H1 (cell line): Measurements from ENCODE around the gene ICOSLG. TPM values are rescaled to one million over a fixed set of nuclear protein-coding genes. Genes with fewer than 3 reads are reported as not detected.
"Not testable (repeated sequence)": the region's sequence is repeated elsewhere in the genome, so short reads cannot be mapped to it uniquely, and the experiment has no call there.

ENCODE experiments used
- CTCF ChIA-PET: fragments of 300-600 bp; sonication (Branson Sonifier 250); formaldehyde crosslinking; loops from one replicate; lab custom pipeline; 2021; ENCODE audit not compliant: partially characterized antibody; lab: Charles Lee
- POLR2A ChIA-PET: fragments of 300-600 bp; sonication (Branson Sonifier 250); formaldehyde crosslinking; loops from one replicate; lab custom pipeline; 2021; ENCODE audit warnings: inconsistent platforms; ENCODE audit not compliant: partially characterized antibody; lab: Charles Lee
- DNase-seq, 2 experiments: peaks; one replicate each; pipeline versions ENCODE4 v3.0.0 to v3.0.0-alpha.2; 2010 to 2022; ENCODE audit warnings: low spot score in 2 of 2, low read depth in 1 of 2, mixed read lengths in 1 of 2
- FAIRE-seq: peaks from 2 replicates; lab custom pipeline; 2011; peaks lifted over from hg19 to GRCh38; lab: Jason Lieb, UNC
- H2AFZ ChIP-seq: 2 replicates; pipeline ENCODE4 v1.8.1; 2012; ENCODE audit warnings: low read length, inconsistent platforms
- H2AK5ac ChIP-seq: 2 replicates; pipeline ENCODE4 v1.6.1; 2013; ENCODE audit warnings: low read depth, low read length
- H2BK120ac ChIP-seq: replicated peaks from 2 replicates; pipeline ENCODE3; 2013; ENCODE audit warnings: low read depth, low read length, inconsistent platforms
- H2BK12ac ChIP-seq: 2 replicates; pipeline ENCODE4 v1.6.1; 2013; ENCODE audit warnings: low read depth, low read length
- H2BK15ac ChIP-seq: 2 replicates; pipeline ENCODE4 v1.6.1; 2013; ENCODE audit warnings: low read length
- H2BK20ac ChIP-seq: 2 replicates; pipeline ENCODE4 v1.6.1; 2013; ENCODE audit warnings: low read length
- H2BK5ac ChIP-seq: 2 replicates; pipeline ENCODE4 v1.6.1; 2013; ENCODE audit warnings: low read depth, low read length
- H3K14ac ChIP-seq: 2 replicates; pipeline ENCODE4 v1.6.1; 2013; ENCODE audit warnings: inconsistent platforms; ENCODE audit not compliant: insufficient read length
- H3K18ac ChIP-seq: 2 replicates; pipeline ENCODE4 v1.6.1; 2013; ENCODE audit warnings: low read length; ENCODE audit errors: extremely low read depth
- H3K23ac ChIP-seq: 2 replicates; pipeline ENCODE4 v1.6.1; 2013; ENCODE audit warnings: inconsistent platforms; ENCODE audit not compliant: insufficient read length
- H3K23me2 ChIP-seq: 2 replicates; pipeline ENCODE4 v1.6.1; 2013; ENCODE audit warnings: low read depth, low read length
- H3K27ac ChIP-seq: 2 replicates; pipeline ENCODE4 v1.6.1; 2011; ENCODE audit warnings: low read depth, low read length, inconsistent platforms
- H3K27me3 ChIP-seq, 4 experiments: replicated peaks in 1 of 4; 1 replicate in 1 of 4; 2 replicates in 3 of 4; pipeline versions ENCODE4 v1.6.1 to v1.8.1; 2011 to 2013; ENCODE audit warnings: low read length in 3 of 4, mild to moderate bottlenecking in 3 of 4, inconsistent platforms in 2 of 4, mixed read lengths in 2 of 4, moderate library complexity in 1 of 4; ENCODE audit not compliant: control insufficient read depth in 3 of 4, insufficient read depth in 3 of 4; ENCODE audit errors: extremely low read depth in 1 of 4
- H3K36me3 ChIP-seq, 4 experiments: 2 replicates each; pipeline versions ENCODE4 v1.6.1 to v1.8.1; 2011 to 2013; ENCODE audit warnings: mild to moderate bottlenecking in 4 of 4, low read length in 3 of 4, moderate library complexity in 2 of 4, control low read depth in 1 of 4, inconsistent platforms in 1 of 4; ENCODE audit not compliant: insufficient read depth in 4 of 4, control insufficient read depth in 2 of 4
- H3K4ac ChIP-seq: replicated peaks from 2 replicates; pipeline ENCODE3; 2013; ENCODE audit warnings: low read length, low read depth, mixed read lengths, inconsistent platforms; ENCODE audit not compliant: insufficient read length
- H3K4me1 ChIP-seq, 4 experiments: replicated peaks in 1 of 4; 1 replicate in 1 of 4; 2 replicates in 3 of 4; pipeline versions ENCODE4 v1.6.1 to v1.8.1; 2011 to 2013; ENCODE audit warnings: low read length in 3 of 4, inconsistent platforms in 2 of 4, mixed read lengths in 1 of 4; ENCODE audit not compliant: insufficient read depth in 4 of 4, control insufficient read depth in 3 of 4
- H3K4me2 ChIP-seq, 2 experiments: 2 replicates each; pipeline versions ENCODE4 v1.6.1 to v1.8.1; 2011 to 2013; ENCODE audit warnings: low read depth in 2 of 2, low read length in 2 of 2, control low read depth in 1 of 2, inconsistent platforms in 1 of 2, mild to moderate bottlenecking in 1 of 2; ENCODE audit not compliant: insufficient read depth in 1 of 2
- H3K4me3 ChIP-seq, 4 experiments: fragments of 200-600, 300-600 bp in 1 of 4; sonication (generic), shearing (Covaris generic), sonication (Bioruptor Twin) in 1 of 4; 2 replicates each; pipeline versions ENCODE4 v1.5.1 to v1.8.1; 2011 to 2016; ENCODE audit warnings: low read length in 4 of 4, low read depth in 3 of 4, control low read depth in 2 of 4, inconsistent platforms in 2 of 4, mild to moderate bottlenecking in 2 of 4, mixed read lengths in 1 of 4, moderate library complexity in 1 of 4; ENCODE audit not compliant: insufficient read depth in 2 of 4; ENCODE audit errors: extremely low read depth in 1 of 4
- H3K56ac ChIP-seq: replicated peaks from 2 replicates; pipeline ENCODE3; 2013; ENCODE audit warnings: low read depth, mild to moderate bottlenecking, mixed read lengths, low read length, inconsistent platforms; ENCODE audit not compliant: insufficient read length
- H3K79me1 ChIP-seq: 2 replicates; pipeline ENCODE4 v1.6.1; 2013; ENCODE audit warnings: low read depth, low read length, control low read depth
- H3K79me2 ChIP-seq, 2 experiments: 2 replicates each; pipeline versions ENCODE4 v1.6.1 to v1.8.1; 2012 to 2013; ENCODE audit warnings: low read length in 2 of 2, mild to moderate bottlenecking in 2 of 2, inconsistent platforms in 1 of 2; ENCODE audit not compliant: insufficient read depth in 2 of 2, control insufficient read depth in 1 of 2
- H3K9ac ChIP-seq, 4 experiments: replicated peaks in 1 of 4; 1 replicate in 1 of 4; 2 replicates in 3 of 4; pipeline versions ENCODE4 v1.6.1 to v1.8.1; 2011 to 2013; ENCODE audit warnings: low read depth in 3 of 4, low read length in 3 of 4, control low read depth in 2 of 4, mild to moderate bottlenecking in 2 of 4, moderate library complexity in 2 of 4, inconsistent platforms in 1 of 4; ENCODE audit errors: extremely low read depth in 1 of 4
- H3K9me3 ChIP-seq, 2 experiments: 2 replicates each; pipeline versions ENCODE4 v1.6.1 to v1.8.1; 2012 to 2013; ENCODE audit warnings: mild to moderate bottlenecking in 2 of 2, moderate library complexity in 2 of 2, control low read depth in 1 of 2, inconsistent platforms in 1 of 2, low read depth in 1 of 2, low read length in 1 of 2, mixed read lengths in 1 of 2; ENCODE audit not compliant: insufficient read depth in 2 of 2
- H4K20me1 ChIP-seq, 2 experiments: replicated peaks in 1 of 2; 2 replicates each; pipeline versions ENCODE3 to v1.8.1; 2011 to 2013; ENCODE audit warnings: inconsistent platforms in 2 of 2, low read length in 2 of 2, mild to moderate bottlenecking in 1 of 2; ENCODE audit not compliant: insufficient read depth in 2 of 2, control insufficient read depth in 1 of 2
- H4K5ac ChIP-seq: 2 replicates; pipeline ENCODE4 v1.6.1; 2013; ENCODE audit warnings: low read length, low read depth, mixed read lengths, inconsistent platforms; ENCODE audit not compliant: insufficient read length
- H4K8ac ChIP-seq: 2 replicates; pipeline ENCODE4 v1.8.0; 2013; ENCODE audit warnings: mild to moderate bottlenecking, moderate library complexity, low read length, inconsistent platforms; ENCODE audit not compliant: insufficient read depth; ENCODE audit errors: extremely low read depth
- H4K91ac ChIP-seq: replicated peaks from 2 replicates; pipeline ENCODE3; 2013; ENCODE audit warnings: low read length, mixed read lengths, inconsistent platforms; ENCODE audit not compliant: insufficient read length
- WGBS, 2 experiments: shearing (Covaris generic) in 1 of 2; methylation state at CpG; one replicate each; pipeline versions ENCODE4 v1.1.6 to v1.1.7; 2013 to 2015; ENCODE audit warnings: low lambda C conversion rate in 2 of 2, mixed read lengths in 2 of 2, inconsistent platforms in 1 of 2, low coverage in 1 of 2, missing lambda C conversion rate in 1 of 2; ENCODE audit not compliant: insufficient replicate concordance in 2 of 2, insufficient coverage in 1 of 2, insufficient read length in 1 of 2; ENCODE audit errors: extremely low coverage in 1 of 2, missing lambda C conversion rate in 1 of 2; 5-methylcytosine and 5-hydroxymethylcytosine counted together
- polyA plus RNA-seq, 7 experiments: library from polyadenylated mRNA; depleted of rRNA in 3 of 7; stranded (reverse) in 5 of 7; unstranded in 2 of 7; fragments of >200 nt in 5 of 7; fragments of 200-250 nt in 2 of 7; gene quantifications; 1 replicate in 5 of 7; 2 replicates in 1 of 7; 4 replicates in 1 of 7; pipeline versions ENCODE4 v1.2.1 to v1.2.3, GENCODE V29; 2011 to 2013; ENCODE audit warnings: missing spikeins in 2 of 7, mixed read lengths in 2 of 7
- small RNA-seq: library from polyadenylated mRNA; stranded (forward); fragments of <200 nt; extraction: miRNeasy Mini kit (QIAGEN cat#:217004); gene quantifications from one replicate; pipeline ENCODE3, GENCODE V24; 2013; ENCODE audit not compliant: insufficient read depth
- total RNA-seq: library from RNA; stranded (reverse); fragmentation: NEBNext Ultra II Directional; extraction: Animal tissue kit (Norgen Biotek cat#: 25700); gene quantifications from 2 replicates; pipeline ENCODE4 v1.2.1, GENCODE V29; 2021

The ICOSLG gene
- total and polyA plus RNA-seq, 2 of the 8 experiments (the other 6 are each of a cell fraction or from before 2014, with no cell fraction given): 2.3 to 5.5 TPM

GRCh38 chr21:44175189-44175588 is 65.6 kb downstream of the ICOSLG start:
- H4K8ac ChIP-seq, H2BK12ac ChIP-seq, H3K14ac ChIP-seq, H3K4ac ChIP-seq, DNase-seq, H3K23me2 ChIP-seq, POLR2A ChIA-PET, H3K9me3 ChIP-seq, H4K91ac ChIP-seq, H3K4me1 ChIP-seq, H2BK20ac ChIP-seq, H3K4me3 ChIP-seq, H3K79me1 ChIP-seq, CTCF ChIA-PET, H3K18ac ChIP-seq, H2AK5ac ChIP-seq, FAIRE-seq, H3K23ac ChIP-seq, H3K4me2 ChIP-seq, H4K20me1 ChIP-seq, H2BK120ac ChIP-seq, H3K36me3 ChIP-seq, H2BK5ac ChIP-seq, H2BK15ac ChIP-seq, H3K79me2 ChIP-seq, H3K27ac ChIP-seq, H3K9ac ChIP-seq, H2AFZ ChIP-seq, H3K56ac ChIP-seq, H3K27me3 ChIP-seq, H4K5ac ChIP-seq: not testable (repeated sequence)
- WGBS, 2 experiments: no CpG with 5 or more reads among the region's 17 CpGs

Small RNAs within 50 kb of the gene (small RNA-seq; reads per million reads assigned to genes)
- not detected for gene AP001059.3

Other genes with a start within 250 kb of the ICOSLG start
- 29.8 and 31.0 TPM in 2 replicates for gene TRAPPC10, start 228.6 kb downstream of the ICOSLG start, total RNA-seq
- 18.5 and 22.7 TPM in 2 replicates for gene TRAPPC10, start 228.6 kb downstream of the ICOSLG start, polyA plus RNA-seq (2011; rRNA removed)
- gene PWP2, start 133.5 kb downstream of the ICOSLG start, total RNA-seq: 6.7 and 11.8 TPM in 2 replicates
- gene PWP2, start 133.5 kb downstream of the ICOSLG start, polyA plus RNA-seq (2011; rRNA removed): 4.3 and 4.4 TPM in 2 replicates
- 5.4 and 9.7 TPM in 2 replicates for gene GATD3, start 107.3 kb downstream of the ICOSLG start, total RNA-seq
- gene GATD3, start 107.3 kb downstream of the ICOSLG start, polyA plus RNA-seq (2011; rRNA removed): 17.9 and 24.8 TPM in 2 replicates
- not detected in 2 replicates for gene DNMT3L, start 21.0 kb upstream of the ICOSLG start, total RNA-seq
- 0.06 and 0.30 TPM in 2 replicates for gene DNMT3L, start 21.0 kb upstream of the ICOSLG start, polyA plus RNA-seq (2011; rRNA removed)
- 0.10 TPM in 1 of 2 replicates, not detected in the other for gene AIRE, start 44.9 kb upstream of the ICOSLG start, total RNA-seq
- 0.09 and 0.20 TPM in 2 replicates for gene AIRE, start 44.9 kb upstream of the ICOSLG start, polyA plus RNA-seq (2011; rRNA removed)
- gene PFKL, start 59.1 kb upstream of the ICOSLG start, total RNA-seq: 76.7 and 82.3 TPM in 2 replicates
- 80.2 and 106 TPM in 2 replicates for gene PFKL, start 59.1 kb upstream of the ICOSLG start, polyA plus RNA-seq (2011; rRNA removed)
- 10.6 and 11.6 TPM in 2 replicates for gene CFAP410, start 98.4 kb upstream of the ICOSLG start, total RNA-seq
- gene CFAP410, start 98.4 kb upstream of the ICOSLG start, polyA plus RNA-seq (2011; rRNA removed): 12.0 and 20.5 TPM in 2 replicates
- gene TRPM2, start 112.7 kb upstream of the ICOSLG start, total RNA-seq: 0.28 and 0.36 TPM in 2 replicates
- gene TRPM2, start 112.7 kb upstream of the ICOSLG start, polyA plus RNA-seq (2011; rRNA removed): 0.17 and 0.27 TPM in 2 replicates
- gene LRRC3, start 214.6 kb upstream of the ICOSLG start, total RNA-seq: 5.4 and 5.9 TPM in 2 replicates
- 3.1 and 4.7 TPM in 2 replicates for gene LRRC3, start 214.6 kb upstream of the ICOSLG start, polyA plus RNA-seq (2011; rRNA removed)